Activated CD4-positive, alpha-beta T cell treated with anti-CD3 and anti-CD28 coated beads, Interleukin-2, amount 50 U/mL, for 48 hours (primary cell): Measurements from ENCODE around the gene TARS1.
"Not testable (repeated sequence)": the region's sequence is repeated elsewhere in the genome, so short reads cannot be mapped to it uniquely, and the experiment has no call there.

Source experiments
- DNase-seq, 2 experiments: peaks; one replicate each; pipeline ENCODE4 v3.0.0-alpha.2; 2020

Gene TARS1

GRCh38 chr5:33488558-33489355, 48.0 kb downstream of the TARS1 start:
- DNase-seq, result no peak

GRCh38 chr5:33489481-33490067, 48.8 kb downstream of the TARS1 start:
- no peak for DNase-seq

- no peak for DNase-seq
Observed at GRCh38 chr5:33490071-33490665, 49.4 kb downstream of the TARS1 start.

GRCh38 chr5:33491941-33492340, 51.2 kb downstream of the TARS1 start:
- DNase-seq, result no peak

GRCh38 chr5:33494466-33494865, 53.7 kb downstream of the TARS1 start:
- no peak for DNase-seq

- DNase-seq, result no peak
Observed at GRCh38 chr5:33501260-33501659, 60.5 kb downstream of the TARS1 start.

GRCh38 chr5:33501899-33502298, 61.1 kb downstream of the TARS1 start:
- no peak for DNase-seq

GRCh38 chr5:33504570-33504969, 63.8 kb downstream of the TARS1 start:
- DNase-seq, result no peak

- no peak for DNase-seq
Observed at GRCh38 chr5:33507426-33507825, 66.7 kb downstream of the TARS1 start.

GRCh38 chr5:33509036-33509435, 68.3 kb downstream of the TARS1 start:
- no peak for DNase-seq

GRCh38 chr5:33513462-33514185, 72.9 kb downstream of the TARS1 start:
- no peak for DNase-seq

GRCh38 chr5:33515366-33515765, 74.6 kb downstream of the TARS1 start:
- DNase-seq, result not testable (repeated sequence)

- DNase-seq, result no peak
Observed at GRCh38 chr5:33516421-33516820, 75.7 kb downstream of the TARS1 start.
